ENCODE data around the gene B4GAT1.

DNA sequence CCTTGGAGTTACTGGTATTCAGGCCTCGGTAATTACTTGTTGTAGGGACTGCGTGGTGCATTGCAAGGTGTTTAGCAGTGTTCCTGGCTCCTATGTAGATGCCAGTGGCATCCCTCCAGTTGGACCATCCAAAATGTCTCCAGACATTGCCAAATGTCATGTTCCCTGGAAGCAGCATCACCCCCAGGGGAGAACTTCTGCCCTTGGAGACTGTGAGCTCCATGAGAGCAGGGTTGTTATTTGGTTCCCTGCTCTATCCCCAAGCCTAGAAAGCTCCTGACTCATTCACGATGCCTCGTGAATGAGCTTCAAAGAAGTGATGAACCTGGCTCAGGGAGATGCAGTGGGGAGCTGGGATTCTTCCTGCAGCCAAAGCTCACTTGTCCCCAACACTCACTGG lies 25.8 kb downstream of the B4GAT1 start:
- TF ChIP-seq, protein P1, sequence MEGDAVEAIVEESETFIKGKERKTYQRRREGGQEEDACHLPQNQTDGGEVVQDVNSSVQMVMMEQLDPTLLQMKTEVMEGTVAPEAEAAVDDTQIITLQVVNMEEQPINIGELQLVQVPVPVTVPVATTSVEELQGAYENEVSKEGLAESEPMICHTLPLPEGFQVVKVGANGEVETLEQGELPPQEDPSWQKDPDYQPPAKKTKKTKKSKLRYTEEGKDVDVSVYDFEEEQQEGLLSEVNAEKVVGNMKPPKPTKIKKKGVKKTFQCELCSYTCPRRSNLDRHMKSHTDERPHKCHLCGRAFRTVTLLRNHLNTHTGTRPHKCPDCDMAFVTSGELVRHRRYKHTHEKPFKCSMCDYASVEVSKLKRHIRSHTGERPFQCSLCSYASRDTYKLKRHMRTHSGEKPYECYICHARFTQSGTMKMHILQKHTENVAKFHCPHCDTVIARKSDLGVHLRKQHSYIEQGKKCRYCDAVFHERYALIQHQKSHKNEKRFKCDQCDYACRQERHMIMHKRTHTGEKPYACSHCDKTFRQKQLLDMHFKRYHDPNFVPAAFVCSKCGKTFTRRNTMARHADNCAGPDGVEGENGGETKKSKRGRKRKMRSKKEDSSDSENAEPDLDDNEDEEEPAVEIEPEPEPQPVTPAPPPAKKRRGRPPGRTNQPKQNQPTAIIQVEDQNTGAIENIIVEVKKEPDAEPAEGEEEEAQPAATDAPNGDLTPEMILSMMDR (conservative IDR thresholded peaks at IDR 0.05; ENCODE audit: low read depth, low read length), result no peak
- no peak for TF ChIP-seq EZH2 (IDR thresholded peaks at IDR 0.05; ENCODE audit: borderline replicate concordance, low read depth, low read length, poor library complexity, severe bottlenecking)

Measured in A673 (cell line).